ENCODE data around the gene TUBB6. TPM values are rescaled to one million over a fixed set of nuclear protein-coding genes. Genes with fewer than 3 reads are reported as not detected.
A peak's percentile ranks its signal among the peaks of the same experiment; 100 is the strongest.

The TUBB6 gene
- total and polyA plus RNA-seq, 2 donors (not counting 1 experiment from before 2014, with no cell fraction given): 30.4 to 58.7 TPM

DNA sequence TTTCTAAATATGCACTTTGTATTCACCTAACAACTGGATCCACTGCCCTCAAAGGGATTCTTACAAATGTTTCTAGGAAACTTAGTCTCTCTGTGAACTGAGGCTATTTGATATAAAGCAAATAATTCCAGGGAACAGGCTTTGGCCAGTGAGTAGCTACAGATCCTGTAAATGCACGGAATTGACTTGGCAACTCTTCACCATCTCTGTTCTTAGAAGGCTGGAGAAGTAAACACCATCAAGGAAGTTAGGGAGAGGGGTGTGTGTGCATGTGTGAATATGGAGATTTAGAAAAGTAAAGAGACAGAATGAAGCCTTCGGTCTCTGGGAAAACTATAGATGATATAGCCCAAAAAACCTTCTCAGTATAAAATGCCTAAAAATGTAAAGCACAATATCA lies 43.2 kb upstream of the TUBB6 start:
- no peaks in the 10 kb centered on the region for H3K4me1 ChIP-seq (ENCODE audit: control insufficient read depth in 2 of 2, insufficient read depth in 2 of 2, low read length in 2 of 2)
- no peak overlapping the region for H3K4me3 ChIP-seq (ENCODE audit: control extremely low read depth in 1 of 5, extremely low read depth in 1 of 5, insufficient read depth in 1 of 5, low read depth in 2 of 5, low read length in 4 of 5)
- no peaks in the 10 kb centered on the region for H4K20me1 ChIP-seq (ENCODE audit: control insufficient read depth, insufficient read depth, low read length, poor library complexity, severe bottlenecking)
- H3K9me3 ChIP-seq (ENCODE audit: control extremely low read depth in 1 of 3, control insufficient read depth in 2 of 3, insufficient read depth in 1 of 3, low read length in 2 of 3): no peaks in the 10 kb centered on the region
- Mint-ChIP-seq H3K4me1 (no peaks in the 10 kb centered on the region), H3K9me3 (ENCODE audit: insufficient read depth) (no peaks in the 10 kb centered on the region), H3K4me3 (no peak overlapping the region), H3K27me3 (peaks cover 17% of the 10 kb centered on the region), H3K27ac (no peak overlapping the region)
- H3K36me3 ChIP-seq (replicated peaks in 1 of 2; ENCODE audit: control extremely low read depth in 1 of 2, control insufficient read depth in 1 of 2, extremely low read depth in 1 of 2, insufficient read depth in 2 of 2, low read length in 1 of 2): no peaks in the 10 kb centered on the region
- H3K27ac ChIP-seq (ENCODE audit: low read length in 2 of 2): no peak overlapping the region
- TF ChIP-seq EZH2 (IDR thresholded peaks at IDR 0.05; ENCODE audit: borderline replicate concordance, insufficient read depth, low read depth, low read length, poor library complexity, severe bottlenecking): no peak
- TF ChIP-seq, protein P1, sequence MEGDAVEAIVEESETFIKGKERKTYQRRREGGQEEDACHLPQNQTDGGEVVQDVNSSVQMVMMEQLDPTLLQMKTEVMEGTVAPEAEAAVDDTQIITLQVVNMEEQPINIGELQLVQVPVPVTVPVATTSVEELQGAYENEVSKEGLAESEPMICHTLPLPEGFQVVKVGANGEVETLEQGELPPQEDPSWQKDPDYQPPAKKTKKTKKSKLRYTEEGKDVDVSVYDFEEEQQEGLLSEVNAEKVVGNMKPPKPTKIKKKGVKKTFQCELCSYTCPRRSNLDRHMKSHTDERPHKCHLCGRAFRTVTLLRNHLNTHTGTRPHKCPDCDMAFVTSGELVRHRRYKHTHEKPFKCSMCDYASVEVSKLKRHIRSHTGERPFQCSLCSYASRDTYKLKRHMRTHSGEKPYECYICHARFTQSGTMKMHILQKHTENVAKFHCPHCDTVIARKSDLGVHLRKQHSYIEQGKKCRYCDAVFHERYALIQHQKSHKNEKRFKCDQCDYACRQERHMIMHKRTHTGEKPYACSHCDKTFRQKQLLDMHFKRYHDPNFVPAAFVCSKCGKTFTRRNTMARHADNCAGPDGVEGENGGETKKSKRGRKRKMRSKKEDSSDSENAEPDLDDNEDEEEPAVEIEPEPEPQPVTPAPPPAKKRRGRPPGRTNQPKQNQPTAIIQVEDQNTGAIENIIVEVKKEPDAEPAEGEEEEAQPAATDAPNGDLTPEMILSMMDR (IDR thresholded peaks at IDR 0.05): no peak
- ATAC-seq (ENCODE audit: low read depth): no peak
- H3K27me3 ChIP-seq (replicated peaks in 1 of 4; ENCODE audit: control extremely low read depth in 1 of 4, control insufficient read depth in 3 of 4, insufficient read depth in 4 of 4, low read length in 3 of 4): no peaks in the 10 kb centered on the region
- DNase-seq: no peak
- WGBS (ENCODE audit: insufficient coverage): no CpG with 5 or more reads among the region's 2 CpGs
- intact Hi-C loops (cut with micrococcal nuclease): no loop called here
- H3K9ac ChIP-seq (ENCODE audit: low read length): no peak overlapping the region
- POLR2A ChIA-PET: no interaction called here
- H3K79me2 ChIP-seq (ENCODE audit: control insufficient read depth, insufficient read depth, low read length): no peaks in the 10 kb centered on the region
- H2AFZ ChIP-seq (ENCODE audit: insufficient read depth, low read depth, low read length, poor library complexity, severe bottlenecking): no peak overlapping the region
- no peak overlapping the region for H3K4me2 ChIP-seq (replicated peaks; ENCODE audit: low read depth, low read length, poor library complexity, severe bottlenecking)
- CTCF ChIA-PET: no interaction called here

DNA sequence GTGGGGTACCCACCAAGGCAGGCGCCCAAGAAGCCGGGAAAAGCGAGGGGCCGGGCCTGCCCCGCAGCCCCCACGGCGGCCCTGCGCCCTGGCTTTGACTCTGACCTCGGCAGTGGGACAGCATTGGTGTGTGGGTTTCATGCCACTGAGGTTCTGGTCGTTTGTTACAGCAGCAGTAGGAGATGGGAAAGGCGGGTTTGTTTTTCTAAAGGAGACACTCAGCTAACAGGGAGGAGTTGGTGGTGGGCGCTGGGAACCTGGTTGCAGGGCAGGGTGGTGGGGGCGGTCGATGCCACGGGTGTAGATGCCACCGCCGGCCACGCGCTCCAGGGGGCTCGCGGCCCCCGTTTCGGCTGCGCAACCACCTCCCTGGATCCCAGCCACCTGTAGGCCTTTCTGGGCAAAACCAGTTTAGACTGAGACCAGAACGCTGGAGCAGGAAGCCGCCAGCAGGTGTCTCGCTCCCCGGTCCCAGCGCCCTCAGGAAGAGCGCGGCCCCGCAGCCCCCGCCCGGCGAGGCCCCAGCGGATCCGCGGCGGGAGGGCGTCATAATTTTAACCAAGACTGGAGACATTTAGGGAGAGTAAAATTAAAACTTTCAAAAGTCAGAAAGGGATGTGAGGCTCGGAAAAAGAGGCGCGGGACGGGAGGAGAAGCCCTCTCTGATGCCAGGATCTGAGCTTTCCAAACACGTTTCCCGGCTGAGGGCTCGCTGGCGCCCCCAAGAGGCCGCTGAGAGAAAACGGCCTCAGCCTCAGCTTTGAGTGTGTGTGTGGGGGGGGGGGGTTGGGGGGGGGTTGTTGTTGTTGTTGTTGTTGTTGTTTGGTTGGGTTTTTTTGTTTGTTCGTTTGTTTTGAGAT lies 36.4 kb upstream of the TUBB6 start:
- no peaks in the 10 kb centered on the region for H3K9me3 Mint-ChIP-seq (ENCODE audit: insufficient read depth)
- Histone ChIP-seq H3K36me3 (replicated peaks in 1 of 2; ENCODE audit: control extremely low read depth in 1 of 2, control insufficient read depth in 1 of 2, extremely low read depth in 1 of 2, insufficient read depth in 2 of 2, low read length in 1 of 2) (no peaks in the 10 kb centered on the region), H3K79me2 (ENCODE audit: control insufficient read depth, insufficient read depth, low read length) (no peaks in the 10 kb centered on the region), H3K4me3 (ENCODE audit: control extremely low read depth in 1 of 5, extremely low read depth in 1 of 5, insufficient read depth in 1 of 5, low read depth in 2 of 5, low read length in 4 of 5) (peak overlapping the region in 4 of 5 experiments; percentile 28 to 58 (median 48)), H4K20me1 (ENCODE audit: control insufficient read depth, insufficient read depth, low read length, poor library complexity, severe bottlenecking) (no peaks in the 10 kb centered on the region), H3K9ac (ENCODE audit: low read length) (peak overlapping the region; percentile 52), H3K4me2 (replicated peaks; ENCODE audit: low read depth, low read length, poor library complexity, severe bottlenecking) (peak overlapping the region; percentile 87), H3K4me1 (ENCODE audit: control insufficient read depth in 2 of 2, insufficient read depth in 2 of 2, low read length in 2 of 2) (peaks cover 4 to 8% of the 10 kb centered on the region in 2 donors), H2AFZ (ENCODE audit: insufficient read depth, low read depth, low read length, poor library complexity, severe bottlenecking) (peak overlapping the region; percentile 84), H3K27ac (ENCODE audit: low read length in 2 of 2) (no peak overlapping the region), H3K9me3 (ENCODE audit: control extremely low read depth in 1 of 3, control insufficient read depth in 2 of 3, insufficient read depth in 1 of 3, low read length in 2 of 3) (no peaks in the 10 kb centered on the region), H3K27me3 (replicated peaks in 1 of 4; ENCODE audit: control extremely low read depth in 1 of 4, control insufficient read depth in 3 of 4, insufficient read depth in 4 of 4, low read length in 3 of 4) (peaks cover 0 to 15% (median 5%) of the 10 kb centered on the region in 4 experiments)
- peaks cover 7% of the 10 kb centered on the region for H3K4me1 Mint-ChIP-seq
- ChIA-PET CTCF (interaction anchor here (0.7 to 1.5 kb wide), 8 partner anchors 9 to 388 kb away, joined by 3 to 5 read pairs (median 3); no protein-coding TSS in a partner anchor), POLR2A (no interaction called here)
- no peak overlapping the region for H3K27ac Mint-ChIP-seq
- DNase-seq (peak; percentile 72), ATAC-seq (ENCODE audit: low read depth) (peak; percentile 79)
- peak overlapping the region; percentile 67 for H3K4me3 Mint-ChIP-seq
- TF ChIP-seq, protein P1 (IDR thresholded peaks at IDR 0.05): peak; percentile 60
- no peak for TF ChIP-seq EZH2 (IDR thresholded peaks at IDR 0.05; ENCODE audit: borderline replicate concordance, insufficient read depth, low read depth, low read length, poor library complexity, severe bottlenecking)
- peaks cover 7% of the 10 kb centered on the region for H3K27me3 Mint-ChIP-seq
- 24% methylated on average over 48 of the region's 51 CpGs for WGBS (ENCODE audit: insufficient coverage)
- intact Hi-C loops (cut with micrococcal nuclease): no loop called here
